CD4-positive, alpha-beta memory T cell (primary cell): ENCODE data around the gene MED28. TPM values are rescaled to one million over a fixed set of nuclear protein-coding genes. Genes with fewer than 3 reads are reported as not detected.

Source experiments
- CTCF ChIA-PET: fragments of 350-600 bp; sonication (Branson Sonifier 250); formaldehyde crosslinking; loops from one replicate; lab custom pipeline; 2021; ENCODE audit warnings: inconsistent platforms; ENCODE audit not compliant: partially characterized antibody; lab: Charles Lee
- POLR2A ChIA-PET: fragments of 350-600 bp; sonication (Branson Sonifier 250); formaldehyde crosslinking; loops from one replicate; lab custom pipeline; 2021; ENCODE audit not compliant: partially characterized antibody; lab: Charles Lee
- DNase-seq, 5 donors: peaks; one replicate each; pipeline versions ENCODE4 v3.0.0 to v3.0.0-alpha.2; 2020 to 2022; ENCODE audit warnings: mixed read lengths in 1 of 5
- H3K27ac ChIP-seq: one replicate; pipeline ENCODE4 v1.7.0; 2013; ENCODE audit warnings: low read depth, low read length
- H3K27me3 ChIP-seq: 2 replicates; pipeline ENCODE4 v1.7.0; 2013; ENCODE audit warnings: mild to moderate bottlenecking, low read length, moderate library complexity; ENCODE audit not compliant: insufficient read depth
- H3K36me3 ChIP-seq: 2 replicates; pipeline ENCODE4 v1.7.0; 2013; ENCODE audit warnings: mild to moderate bottlenecking, low read length, moderate library complexity; ENCODE audit not compliant: insufficient read depth
- H3K4me1 ChIP-seq: 2 replicates; pipeline ENCODE4 v1.7.0; 2013; ENCODE audit warnings: mild to moderate bottlenecking, low read length, moderate library complexity; ENCODE audit not compliant: insufficient read depth
- H3K4me3 ChIP-seq, 2 donors: one replicate each; pipeline ENCODE4 v1.7.0; 2013; ENCODE audit warnings: low read length in 2 of 2, mild to moderate bottlenecking in 1 of 2
- H3K9me3 ChIP-seq, 2 donors: one replicate each; pipeline ENCODE4 v1.7.0; 2013; ENCODE audit warnings: low read length in 2 of 2, control low read depth in 1 of 2; ENCODE audit not compliant: control insufficient read depth in 1 of 2
- H3K27ac Mint-ChIP-seq, 7 donors: one replicate each; pipeline ENCODE4 v1.8.0; 2020 to 2021; ENCODE audit warnings: mixed read lengths in 7 of 7, mild to moderate bottlenecking in 6 of 7, inconsistent platforms in 3 of 7, moderate library complexity in 3 of 7
- H3K27me3 Mint-ChIP-seq, 2 donors: one replicate each; pipeline ENCODE4 v1.8.0; 2020 to 2021; ENCODE audit warnings: mixed read lengths in 2 of 2
- H3K36me3 Mint-ChIP-seq, 2 donors: one replicate each; pipeline ENCODE4 v1.8.0; 2020 to 2021; ENCODE audit warnings: mixed read lengths in 2 of 2, inconsistent platforms in 1 of 2, mild to moderate bottlenecking in 1 of 2
- H3K4me1 Mint-ChIP-seq, 4 donors: one replicate each; pipeline ENCODE4 v1.8.0; 2020 to 2021; ENCODE audit warnings: mixed read lengths in 4 of 4, mild to moderate bottlenecking in 1 of 4
- H3K4me3 Mint-ChIP-seq, 8 donors: one replicate each; pipeline ENCODE4 v1.8.0; 2020 to 2021; ENCODE audit warnings: mixed read lengths in 8 of 8, mild to moderate bottlenecking in 7 of 8, moderate library complexity in 6 of 8, inconsistent platforms in 3 of 8
- H3K9me3 Mint-ChIP-seq, 8 donors: one replicate each; pipeline ENCODE4 v1.8.0; 2020 to 2021; ENCODE audit warnings: mixed read lengths in 8 of 8, mild to moderate bottlenecking in 5 of 8, inconsistent platforms in 3 of 8, moderate library complexity in 1 of 8
- intact Hi-C: fragments of 100-400 bp; cut with micrococcal nuclease; formaldehyde crosslinking; loops from one replicate; pipeline ENCODE4 v1.15.1; 2023
- polyA plus RNA-seq, 2 donors: library from polyadenylated mRNA; unstranded; fragments of 300-500 nt; fragmentation: Illumina TruSeq; gene quantifications; one replicate each; pipeline ENCODE4 v1.2.3, GENCODE V29; 2021
- total RNA-seq, 2 experiments: library from RNA; stranded (reverse); gene quantifications; one replicate each; pipeline ENCODE4 v1.2.3, GENCODE V29; 2021

The MED28 gene
- total and polyA plus RNA-seq, 4 experiments from 2014 or later, result 44.2 to 87.0 (median 66.6) TPM

GRCh38 chr4:17577665-17578481 is 36.6 kb upstream of the MED28 start:
- Histone ChIP-seq H3K4me3 (peak overlapping the region; percentile 79 to 97), H3K9me3 (no peaks in the 10 kb centered on the region), H3K27me3 (no peaks in the 10 kb centered on the region), H3K27ac (peak overlapping the region; percentile 91), H3K4me1 (peaks cover 23% of the 10 kb centered on the region), H3K36me3 (peaks cover 15% of the 10 kb centered on the region)
- CTCF ChIA-PET, result interaction anchor here (0.9 to 2.8 kb wide), 4 partner anchors 29 to 65 kb away, joined by 4 to 13 read pairs (median 8); partner anchors contain the start of gene MED28
- intact Hi-C loops, result loop anchor here (1.0 to 10.0 kb wide), 8 partner anchors 29 to 1823 kb away; partner anchors contain the start of genes DCAF16, MED28 and NCAPG
- peak overlapping the region; percentile 93 to 99 (median 97) for H3K27ac Mint-ChIP-seq
- H3K27me3 Mint-ChIP-seq, result no peaks in the 10 kb centered on the region
- H3K9me3 Mint-ChIP-seq, result peaks cover 0 to 2% (median 0%) of the 10 kb centered on the region in 8 donors
- DNase-seq, result peak in 2 of 5 donors; percentile 6 to 57
- H3K36me3 Mint-ChIP-seq, result peaks cover 12 to 47% of the 10 kb centered on the region in 2 donors
- H3K4me3 Mint-ChIP-seq, result peak overlapping the region; percentile 88 to 94 (median 93)
- POLR2A ChIA-PET, result interaction anchor here (0.8 to 2.7 kb wide), 6 partner anchors 9 to 1351 kb away, joined by 3 to 45 read pairs (median 3); partner anchors contain the start of genes DCAF16, MED28 and NCAPG
- H3K4me1 Mint-ChIP-seq, result peaks cover 13 to 31% (median 23%) of the 10 kb centered on the region in 4 donors

GRCh38 chr4:17578482-17578891 is 36.0 kb upstream of the MED28 start:
- DNase-seq, result peak in 4 of 5 donors; percentile 8 to 19 (median 14)
- intact Hi-C loops, result loop anchor here (10.0 kb wide), 1 partner anchor 1824 kb away; no protein-coding TSS in a partner anchor
- H3K4me3 Mint-ChIP-seq, result peak overlapping the region; percentile 88 to 94 (median 93)
- Histone ChIP-seq H3K27ac (peak overlapping the region; percentile 91), H3K4me3 (peak overlapping the region; percentile 79 to 97), H3K27me3 (no peaks in the 10 kb centered on the region), H3K9me3 (no peaks in the 10 kb centered on the region), H3K4me1 (peaks cover 23% of the 10 kb centered on the region), H3K36me3 (peaks cover 22% of the 10 kb centered on the region)
- peak overlapping the region; percentile 93 to 99 (median 97) for H3K27ac Mint-ChIP-seq
- POLR2A ChIA-PET, result interaction anchor here (0.8 to 2.7 kb wide), 6 partner anchors 8 to 1351 kb away, joined by 3 to 45 read pairs (median 3); partner anchors contain the start of genes DCAF16, MED28 and NCAPG
- H3K27me3 Mint-ChIP-seq, result no peaks in the 10 kb centered on the region
- peaks cover 12 to 53% of the 10 kb centered on the region in 2 donors for H3K36me3 Mint-ChIP-seq
- H3K9me3 Mint-ChIP-seq, result peaks cover 0 to 2% (median 0%) of the 10 kb centered on the region in 8 donors
- peaks cover 13 to 31% (median 23%) of the 10 kb centered on the region in 4 donors for H3K4me1 Mint-ChIP-seq
- CTCF ChIA-PET, result interaction anchor here (1.5 to 2.8 kb wide), 3 partner anchors 30 to 58 kb away, joined by 6 to 13 read pairs (median 9); partner anchors contain the start of gene MED28

GRCh38 chr4:17580969-17581368 is 33.5 kb upstream of the MED28 start:
- ChIA-PET POLR2A (no interaction called here), CTCF (no interaction called here)
- Mint-ChIP-seq H3K27me3 (no peaks in the 10 kb centered on the region), H3K9me3 (peaks cover 0 to 6% (median 0%) of the 10 kb centered on the region in 8 donors), H3K36me3 (peaks cover 26 to 76% of the 10 kb centered on the region in 2 donors), H3K4me1 (peaks cover 13 to 30% (median 23%) of the 10 kb centered on the region in 4 donors), H3K27ac (peak overlapping the region in 3 of 7 donors; percentile 30 to 48 (median 35)), H3K4me3 (no peak overlapping the region)
- H3K4me1 ChIP-seq, result peaks cover 23% of the 10 kb centered on the region
- peaks cover 41% of the 10 kb centered on the region for H3K36me3 ChIP-seq
- no peak for DNase-seq
- no peaks in the 10 kb centered on the region for H3K27me3 ChIP-seq
- no peak overlapping the region for H3K27ac ChIP-seq
- H3K9me3 ChIP-seq, result no peaks in the 10 kb centered on the region
- intact Hi-C loops, result no loop called here
- no peak overlapping the region for H3K4me3 ChIP-seq

GRCh38 chr4:17583276-17583675 is 31.2 kb upstream of the MED28 start:
- POLR2A ChIA-PET, result interaction anchor here (0.9 to 2.2 kb wide), 2 partner anchors 15 to 31 kb away, joined by 3 to 9 read pairs; partner anchors contain the start of gene MED28
- H3K27ac Mint-ChIP-seq, result no peak overlapping the region
- no peak overlapping the region for H3K27ac ChIP-seq
- no peaks in the 10 kb centered on the region for H3K27me3 ChIP-seq
- CTCF ChIA-PET, result interaction anchor here (1.0 kb wide), 1 partner anchor 34 kb away, joined by 3 read pairs; no protein-coding TSS in a partner anchor
- H3K27me3 Mint-ChIP-seq, result no peaks in the 10 kb centered on the region
- H3K36me3 ChIP-seq, result peaks cover 47% of the 10 kb centered on the region
- H3K4me1 Mint-ChIP-seq, result peaks cover 7 to 17% (median 13%) of the 10 kb centered on the region in 4 donors
- no peaks in the 10 kb centered on the region for H3K9me3 ChIP-seq
- peaks cover 12% of the 10 kb centered on the region for H3K4me1 ChIP-seq
- DNase-seq, result no peak
- intact Hi-C loops, result no loop called here
- H3K4me3 Mint-ChIP-seq, result no peak overlapping the region
- no peak overlapping the region for H3K4me3 ChIP-seq
- H3K36me3 Mint-ChIP-seq, result peaks cover 38 to 81% of the 10 kb centered on the region in 2 donors
- peaks cover 0 to 3% (median 0%) of the 10 kb centered on the region in 8 donors for H3K9me3 Mint-ChIP-seq

GRCh38 chr4:17583941-17584340 is 30.5 kb upstream of the MED28 start:
- DNase-seq, result no peak
- H3K27ac ChIP-seq, result no peak overlapping the region
- CTCF ChIA-PET, result interaction anchor here (1.0 kb wide), 1 partner anchor 35 kb away, joined by 3 read pairs; no protein-coding TSS in a partner anchor
- Mint-ChIP-seq H3K9me3 (peaks cover 0 to 3% (median 0%) of the 10 kb centered on the region in 8 donors), H3K27ac (no peak overlapping the region), H3K27me3 (no peaks in the 10 kb centered on the region), H3K36me3 (peaks cover 42 to 81% of the 10 kb centered on the region in 2 donors), H3K4me3 (no peak overlapping the region), H3K4me1 (peaks cover 2 to 10% (median 7%) of the 10 kb centered on the region in 4 donors)
- no peaks in the 10 kb centered on the region for H3K9me3 ChIP-seq
- H3K27me3 ChIP-seq, result no peaks in the 10 kb centered on the region
- peaks cover 51% of the 10 kb centered on the region for H3K36me3 ChIP-seq
- peaks cover 5% of the 10 kb centered on the region for H3K4me1 ChIP-seq
- no peak overlapping the region for H3K4me3 ChIP-seq
- intact Hi-C loops, result no loop called here
- POLR2A ChIA-PET, result interaction anchor here (0.9 to 2.2 kb wide), 2 partner anchors 15 to 30 kb away, joined by 3 to 9 read pairs; partner anchors contain the start of gene MED28

GRCh38 chr4:17584521-17585213 is 29.8 kb upstream of the MED28 start:
- Mint-ChIP-seq H3K27ac (peak overlapping the region in 2 of 7 donors; percentile 66), H3K4me3 (no peak overlapping the region), H3K36me3 (peaks cover 47 to 86% of the 10 kb centered on the region in 2 donors), H3K27me3 (no peaks in the 10 kb centered on the region), H3K9me3 (peaks cover 0 to 3% (median 0%) of the 10 kb centered on the region in 8 donors), H3K4me1 (peaks cover 0 to 3% (median under 1%) of the 10 kb centered on the region in 4 donors)
- intact Hi-C loops, result no loop called here
- peaks cover 57% of the 10 kb centered on the region for H3K36me3 ChIP-seq
- POLR2A ChIA-PET, result no interaction called here
- H3K4me3 ChIP-seq, result no peak overlapping the region
- H3K9me3 ChIP-seq, result no peaks in the 10 kb centered on the region
- no peak overlapping the region for H3K27ac ChIP-seq
- DNase-seq, result no peak
- CTCF ChIA-PET, result interaction anchor here (1.0 kb wide), 1 partner anchor 36 kb away, joined by 3 read pairs; no protein-coding TSS in a partner anchor
- H3K27me3 ChIP-seq, result no peaks in the 10 kb centered on the region
- H3K4me1 ChIP-seq, result no peaks in the 10 kb centered on the region
